Neural progenitor cell (in vitro differentiated cells): ENCODE data around the gene INSM2. TPM values are rescaled to one million over a fixed set of nuclear protein-coding genes. Genes with fewer than 3 reads are reported as not detected.

Source experiments
- DNase-seq: peaks from one replicate; pipeline ENCODE4 v3.0.0-alpha.2; 2016; ENCODE audit warnings: low spot score
- H2AFZ ChIP-seq: fragments of 200-600 bp; sonication (generic); replicated peaks from 2 replicates; pipeline ENCODE4 v1.6.1; 2016; ENCODE audit warnings: antibody characterized with exemption
- H3F3A ChIP-seq: fragments of 200-600 bp; sonication (generic); 2 replicates; pipeline ENCODE4 v1.6.1; 2016; ENCODE audit warnings: antibody characterized with exemption, low read depth
- H3K27ac ChIP-seq: fragments of 200-600 bp; sonication (generic); 2 replicates; pipeline ENCODE4 v1.5.1; 2016; ENCODE audit warnings: mild to moderate bottlenecking
- H3K27me3 ChIP-seq: fragments of 200-600 bp; sonication (generic); 2 replicates; pipeline ENCODE4 v1.6.1; 2016; ENCODE audit warnings: mild to moderate bottlenecking, moderate library complexity
- H3K36me3 ChIP-seq: fragments of 200-600 bp; sonication (generic); 2 replicates; pipeline ENCODE4 v1.5.1; 2016
- H3K4me1 ChIP-seq: fragments of 200-600 bp; sonication (generic); 2 replicates; pipeline ENCODE4 v1.6.1; 2016; ENCODE audit warnings: mixed run types
- H3K4me2 ChIP-seq: fragments of 200-600 bp; sonication (generic); 2 replicates; pipeline ENCODE4 v1.6.1; 2016
- H3K4me3 ChIP-seq: fragments of 200-600 bp; sonication (generic); 2 replicates; pipeline ENCODE4 v1.5.1; 2016
- H3K79me2 ChIP-seq: fragments of 200-600 bp; sonication (generic); 2 replicates; pipeline ENCODE4 v1.6.1; 2016; ENCODE audit warnings: low read depth
- H3K9ac ChIP-seq: fragments of 200-600 bp; sonication (generic); 2 replicates; pipeline ENCODE4 v1.6.1; 2016
- H3K9me3 ChIP-seq: fragments of 200-600 bp; sonication (generic); 2 replicates; pipeline ENCODE4 v1.5.1; 2016; ENCODE audit warnings: low read depth
- H4K20me1 ChIP-seq: fragments of 200-600 bp; sonication (generic); 2 replicates; pipeline ENCODE4 v1.6.1; 2016; ENCODE audit warnings: low read depth
- H3K27ac Mint-ChIP-seq: 3 replicates; pipeline ENCODE4 v1.8.0; 2021; ENCODE audit warnings: mixed read lengths
- H3K27me3 Mint-ChIP-seq: 2 replicates; pipeline ENCODE4 v1.8.0; 2022; ENCODE audit warnings: low read depth, mild to moderate bottlenecking, inconsistent platforms, moderate library complexity, mixed read lengths; ENCODE audit not compliant: insufficient read depth
- H3K36me3 Mint-ChIP-seq: 3 replicates; pipeline ENCODE4 v1.8.0; 2021; ENCODE audit warnings: mixed read lengths
- H3K4me1 Mint-ChIP-seq: 3 replicates; pipeline ENCODE4 v1.8.0; 2021; ENCODE audit warnings: mixed read lengths
- H3K4me3 Mint-ChIP-seq: 3 replicates; pipeline ENCODE4 v1.8.0; 2021; ENCODE audit warnings: mild to moderate bottlenecking, moderate library complexity, mixed read lengths
- H3K9me3 Mint-ChIP-seq: 3 replicates; pipeline ENCODE4 v1.8.0; 2020; ENCODE audit warnings: mixed read lengths
- EZH2 ChIP-seq: fragments of 200-600 bp; sonication (generic); IDR thresholded peaks from 2 replicates; pipeline ENCODE4 v1.6.1; 2017; ENCODE audit warnings: antibody characterized with exemption, mild to moderate bottlenecking, moderate library complexity
- EZH2phosphoT487 ChIP-seq: fragments of 200-600 bp; sonication (generic); IDR thresholded peaks from 2 replicates; pipeline ENCODE4 v1.6.1; 2017; ENCODE audit warnings: antibody characterized with exemption
- total RNA-seq: library from RNA; depleted of rRNA; stranded (reverse); fragments of >200 nt; gene quantifications from 2 replicates; pipeline ENCODE4 v1.2.3, GENCODE V29; 2015; ENCODE audit warnings: low replicate concordance
- TF ChIP-seq, protein P1 (sequence below): fragments of 200-600 bp; sonication (generic); IDR thresholded peaks from 2 replicates; pipeline ENCODE4 v1.5.1; 2017; ENCODE audit warnings: antibody characterized with exemption, mild to moderate bottlenecking

The INSM2 gene
- total RNA-seq, 1 donor from 2014 or later: not detected

DNA sequence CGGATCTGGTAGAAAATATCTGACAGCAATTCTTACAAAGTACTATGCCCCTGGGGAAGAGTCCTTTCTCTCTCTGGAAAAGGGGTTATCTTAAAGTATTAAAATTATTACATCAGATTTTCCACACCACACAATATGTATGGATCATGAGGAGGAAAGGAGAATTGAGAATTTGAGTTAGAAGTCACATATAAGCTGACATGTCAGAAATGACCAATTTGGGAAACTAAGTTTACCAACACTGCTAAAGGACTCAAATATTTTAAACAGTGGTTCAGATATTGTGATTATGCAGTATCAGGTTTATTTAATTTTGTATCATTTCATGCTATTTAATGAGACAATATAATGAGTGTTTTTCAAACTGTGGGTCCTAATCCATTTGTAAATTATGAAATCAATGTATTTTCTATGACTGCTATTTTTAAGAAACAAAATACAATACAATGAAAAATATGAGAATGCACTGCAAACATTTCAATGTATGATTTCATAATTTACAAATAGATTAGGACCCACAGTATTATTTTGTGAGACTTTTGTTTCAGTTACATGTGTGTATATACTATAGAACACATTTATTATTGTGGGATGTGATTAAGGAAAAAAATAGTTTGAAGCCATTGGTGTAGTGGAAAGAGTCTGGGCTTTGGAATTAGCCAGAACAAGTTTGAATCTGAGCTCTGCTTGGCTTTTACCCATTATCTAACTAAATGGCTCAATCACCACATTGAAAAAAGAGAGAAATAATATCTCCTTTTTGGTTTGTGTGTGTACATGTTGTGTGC, 1.8 kb upstream of the INSM2 start:
- Histone ChIP-seq H3F3A (peaks cover 16% of the 10 kb centered on the region), H3K9me3 (no peaks in the 10 kb centered on the region), H4K20me1 (peaks cover 47% of the 10 kb centered on the region), H3K4me3 (no peak overlapping the region), H3K79me2 (no peaks in the 10 kb centered on the region), H3K36me3 (no peaks in the 10 kb centered on the region), H3K27me3 (peaks cover 100% of the 10 kb centered on the region), H3K4me2 (no peak overlapping the region), H3K27ac (no peak overlapping the region), H3K9ac (no peak overlapping the region), H3K4me1 (peaks cover 5% of the 10 kb centered on the region), H2AFZ (no peak overlapping the region)
- Mint-ChIP-seq H3K4me1 (peaks cover 12% of the 10 kb centered on the region), H3K4me3 (no peak overlapping the region), H3K27me3 (peaks cover 42% of the 10 kb centered on the region), H3K27ac (no peak overlapping the region), H3K36me3 (no peaks in the 10 kb centered on the region), H3K9me3 (no peaks in the 10 kb centered on the region)
- TF ChIP-seq, protein P1, sequence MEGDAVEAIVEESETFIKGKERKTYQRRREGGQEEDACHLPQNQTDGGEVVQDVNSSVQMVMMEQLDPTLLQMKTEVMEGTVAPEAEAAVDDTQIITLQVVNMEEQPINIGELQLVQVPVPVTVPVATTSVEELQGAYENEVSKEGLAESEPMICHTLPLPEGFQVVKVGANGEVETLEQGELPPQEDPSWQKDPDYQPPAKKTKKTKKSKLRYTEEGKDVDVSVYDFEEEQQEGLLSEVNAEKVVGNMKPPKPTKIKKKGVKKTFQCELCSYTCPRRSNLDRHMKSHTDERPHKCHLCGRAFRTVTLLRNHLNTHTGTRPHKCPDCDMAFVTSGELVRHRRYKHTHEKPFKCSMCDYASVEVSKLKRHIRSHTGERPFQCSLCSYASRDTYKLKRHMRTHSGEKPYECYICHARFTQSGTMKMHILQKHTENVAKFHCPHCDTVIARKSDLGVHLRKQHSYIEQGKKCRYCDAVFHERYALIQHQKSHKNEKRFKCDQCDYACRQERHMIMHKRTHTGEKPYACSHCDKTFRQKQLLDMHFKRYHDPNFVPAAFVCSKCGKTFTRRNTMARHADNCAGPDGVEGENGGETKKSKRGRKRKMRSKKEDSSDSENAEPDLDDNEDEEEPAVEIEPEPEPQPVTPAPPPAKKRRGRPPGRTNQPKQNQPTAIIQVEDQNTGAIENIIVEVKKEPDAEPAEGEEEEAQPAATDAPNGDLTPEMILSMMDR: no peak
- no peak for TF ChIP-seq EZH2
- DNase-seq: no peak

DNA sequence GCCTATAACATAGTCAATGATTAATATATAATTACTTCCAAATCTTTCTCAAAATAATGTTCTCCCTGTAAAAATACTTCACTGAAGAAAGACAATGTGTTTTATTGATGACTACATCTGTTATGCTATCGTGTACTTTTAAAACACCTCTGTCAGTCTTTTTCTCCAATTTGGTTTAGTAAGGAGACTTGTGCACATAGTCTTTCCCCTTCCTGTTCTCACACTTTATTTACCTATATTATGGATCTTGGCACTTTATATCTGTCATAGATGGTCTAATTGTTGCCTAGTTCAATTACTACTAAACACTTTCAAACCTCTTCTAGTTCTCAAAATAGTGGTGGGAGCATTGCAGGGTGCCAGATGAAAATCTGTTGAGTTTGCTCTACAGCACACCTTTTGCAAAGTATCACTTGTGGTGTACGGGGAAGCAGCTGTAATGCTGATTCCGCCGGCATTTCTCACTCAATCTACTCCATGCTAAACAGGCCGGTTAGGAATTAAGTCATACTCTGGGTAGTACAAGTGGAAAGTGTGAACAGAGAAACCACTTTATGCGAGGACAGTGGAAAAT, 1.1 kb upstream of the INSM2 start:
- H4K20me1 ChIP-seq: peaks cover 47% of the 10 kb centered on the region
- peaks cover 16% of the 10 kb centered on the region for H3F3A ChIP-seq
- Mint-ChIP-seq H3K27me3 (peaks cover 43% of the 10 kb centered on the region), H3K4me1 (peaks cover 12% of the 10 kb centered on the region), H3K27ac (no peak overlapping the region), H3K36me3 (peaks cover under 1% of the 10 kb centered on the region), H3K4me3 (peak overlapping the region; percentile 82), H3K9me3 (no peaks in the 10 kb centered on the region)
- peaks cover 100% of the 10 kb centered on the region for H3K27me3 ChIP-seq
- peak overlapping the region; percentile 98 for H3K4me2 ChIP-seq
- peak overlapping the region; percentile 70 for H3K4me3 ChIP-seq
- no peak overlapping the region for H3K27ac ChIP-seq
- no peaks in the 10 kb centered on the region for H3K36me3 ChIP-seq
- peak overlapping the region; percentile 87 for H2AFZ ChIP-seq
- no peaks in the 10 kb centered on the region for H3K79me2 ChIP-seq
- H3K9ac ChIP-seq: no peak overlapping the region
- peaks cover 5% of the 10 kb centered on the region for H3K4me1 ChIP-seq
- H3K9me3 ChIP-seq: no peaks in the 10 kb centered on the region
- no peak for DNase-seq
- TF ChIP-seq EZH2phosphoT487 (peak; percentile 62), EZH2 (peak; percentile 71)
- TF ChIP-seq, protein P1: no peak

DNA sequence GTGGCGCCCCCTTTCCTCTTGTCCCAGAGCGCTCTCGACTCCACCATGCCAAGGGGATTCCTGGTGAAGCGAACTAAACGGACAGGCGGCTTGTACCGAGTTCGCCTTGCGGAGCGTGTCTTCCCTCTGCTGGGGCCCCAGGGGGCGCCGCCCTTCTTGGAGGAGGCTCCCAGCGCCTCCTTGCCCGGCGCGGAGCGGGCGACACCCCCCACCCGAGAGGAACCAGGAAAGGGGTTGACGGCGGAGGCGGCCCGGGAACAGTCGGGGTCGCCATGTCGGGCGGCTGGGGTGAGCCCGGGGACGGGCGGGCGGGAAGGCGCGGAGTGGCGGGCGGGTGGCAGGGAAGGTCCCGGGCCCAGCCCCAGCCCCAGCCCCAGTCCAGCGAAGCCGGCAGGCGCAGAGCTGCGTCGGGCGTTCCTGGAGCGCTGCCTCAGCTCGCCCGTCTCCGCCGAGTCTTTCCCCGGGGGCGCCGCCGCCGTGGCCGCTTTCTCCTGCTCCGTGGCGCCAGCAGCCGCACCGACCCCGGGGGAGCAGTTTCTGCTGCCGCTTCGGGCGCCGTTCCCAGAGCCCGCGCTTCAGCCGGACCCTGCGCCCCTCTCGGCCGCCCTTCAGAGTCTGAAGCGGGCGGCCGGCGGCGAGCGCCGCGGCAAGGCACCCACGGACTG, 376 bp downstream of the INSM2 start:
- H3K36me3 ChIP-seq: no peaks in the 10 kb centered on the region
- H3K27me3 ChIP-seq: peaks cover 88% of the 10 kb centered on the region
- Mint-ChIP-seq H3K36me3 (peaks cover 3% of the 10 kb centered on the region), H3K27ac (no peak overlapping the region), H3K27me3 (peaks cover 46% of the 10 kb centered on the region), H3K4me3 (peak overlapping the region; percentile 82), H3K4me1 (peaks cover 12% of the 10 kb centered on the region), H3K9me3 (no peaks in the 10 kb centered on the region)
- H3K4me2 ChIP-seq: peak overlapping the region; percentile 98
- H3K4me3 ChIP-seq: peak overlapping the region; percentile 70
- TF ChIP-seq EZH2phosphoT487 (peak; percentile 85), EZH2 (peak; percentile 24)
- TF ChIP-seq, protein P1: peak; percentile 39
- H3K4me1 ChIP-seq: peaks cover 5% of the 10 kb centered on the region
- no peak overlapping the region for H3K27ac ChIP-seq
- peak overlapping the region; percentile 87 for H2AFZ ChIP-seq
- H4K20me1 ChIP-seq: peaks cover 47% of the 10 kb centered on the region
- no peaks in the 10 kb centered on the region for H3K9me3 ChIP-seq
- H3F3A ChIP-seq: peaks cover 16% of the 10 kb centered on the region
- no peaks in the 10 kb centered on the region for H3K79me2 ChIP-seq
- DNase-seq: peak; percentile 25
- no peak overlapping the region for H3K9ac ChIP-seq
